AG10803 (cell line): Measurements from ENCODE around the gene SCYGR6.

Source experiments
- DNase-seq: peaks from one replicate; pipeline ENCODE4 v3.0.0; 2010; ENCODE audit warnings: low read depth
- H3K4me3 ChIP-seq: 2 replicates; pipeline ENCODE4 v1.5.1; 2011; ENCODE audit warnings: mild to moderate bottlenecking, low read length, control low read depth
- TF ChIP-seq, protein P1 (sequence below): conservative IDR thresholded peaks from 2 replicates; pipeline ENCODE4 v1.5.1; 2011; ENCODE audit warnings: mild to moderate bottlenecking, low read length, control low read depth, inconsistent platforms

The SCYGR6 gene

GRCh38 chr2:227710986-227711385 is 13.6 kb downstream of the SCYGR6 start:
- no peak for DNase-seq
- H3K4me3 ChIP-seq, result no peak overlapping the region
- TF ChIP-seq, protein P1, sequence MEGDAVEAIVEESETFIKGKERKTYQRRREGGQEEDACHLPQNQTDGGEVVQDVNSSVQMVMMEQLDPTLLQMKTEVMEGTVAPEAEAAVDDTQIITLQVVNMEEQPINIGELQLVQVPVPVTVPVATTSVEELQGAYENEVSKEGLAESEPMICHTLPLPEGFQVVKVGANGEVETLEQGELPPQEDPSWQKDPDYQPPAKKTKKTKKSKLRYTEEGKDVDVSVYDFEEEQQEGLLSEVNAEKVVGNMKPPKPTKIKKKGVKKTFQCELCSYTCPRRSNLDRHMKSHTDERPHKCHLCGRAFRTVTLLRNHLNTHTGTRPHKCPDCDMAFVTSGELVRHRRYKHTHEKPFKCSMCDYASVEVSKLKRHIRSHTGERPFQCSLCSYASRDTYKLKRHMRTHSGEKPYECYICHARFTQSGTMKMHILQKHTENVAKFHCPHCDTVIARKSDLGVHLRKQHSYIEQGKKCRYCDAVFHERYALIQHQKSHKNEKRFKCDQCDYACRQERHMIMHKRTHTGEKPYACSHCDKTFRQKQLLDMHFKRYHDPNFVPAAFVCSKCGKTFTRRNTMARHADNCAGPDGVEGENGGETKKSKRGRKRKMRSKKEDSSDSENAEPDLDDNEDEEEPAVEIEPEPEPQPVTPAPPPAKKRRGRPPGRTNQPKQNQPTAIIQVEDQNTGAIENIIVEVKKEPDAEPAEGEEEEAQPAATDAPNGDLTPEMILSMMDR, result no peak

GRCh38 chr2:227707390-227707789 is 17.2 kb downstream of the SCYGR6 start:
- DNase-seq, result no peak
- H3K4me3 ChIP-seq, result no peak overlapping the region
- TF ChIP-seq, protein P1, result no peak

DNA sequence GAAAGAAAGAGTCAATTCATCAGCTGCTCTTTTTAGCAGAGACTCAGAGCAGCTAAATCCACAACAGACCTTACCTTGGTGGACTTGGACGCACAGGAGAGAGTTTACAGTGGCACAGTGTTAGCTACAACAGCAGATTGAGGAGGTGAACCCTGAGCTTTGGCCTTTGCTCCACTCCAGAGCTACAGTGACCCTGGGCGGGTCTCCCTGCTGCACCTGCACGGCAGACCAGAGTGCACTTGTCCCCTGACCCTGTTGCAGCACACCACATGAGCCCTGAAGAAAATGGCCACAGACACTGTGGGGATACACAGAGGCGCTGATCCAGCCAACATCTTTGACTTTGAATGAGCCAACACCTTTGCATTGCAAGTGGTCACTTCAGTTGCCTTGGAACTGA is 17.7 kb downstream of the SCYGR6 start:
- no peak overlapping the region for H3K4me3 ChIP-seq
- TF ChIP-seq, protein P1, result no peak
- DNase-seq, result no peak

GRCh38 chr2:227703961-227704360 is 20.6 kb downstream of the SCYGR6 start:
- TF ChIP-seq, protein P1, result no peak
- peak; percentile 6 for DNase-seq
- H3K4me3 ChIP-seq, result no peak overlapping the region

DNA sequence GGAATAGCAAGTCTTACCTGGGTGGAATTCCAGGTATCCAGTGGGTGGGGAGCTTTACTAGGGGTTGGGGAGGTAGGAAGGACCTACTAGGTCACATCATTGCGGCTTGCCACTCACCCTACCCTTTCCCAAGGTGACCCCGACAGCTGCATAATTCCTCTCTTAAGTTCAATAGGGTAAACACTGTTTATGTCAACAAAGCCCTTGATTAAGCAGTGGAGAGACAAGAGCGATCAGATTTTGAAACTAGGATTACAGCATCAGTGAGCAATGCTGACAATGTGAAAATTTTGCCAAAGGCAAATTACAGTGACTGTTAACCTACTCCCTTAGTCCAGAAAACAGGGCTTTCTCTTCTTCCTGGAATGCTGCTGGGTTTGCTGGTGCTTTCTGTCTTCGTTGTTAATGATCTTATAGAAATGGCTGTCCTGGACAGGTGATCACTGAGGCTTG is 21.3 kb downstream of the SCYGR6 start:
- TF ChIP-seq, protein P1, result no peak
- peak; percentile 32 for DNase-seq
- no peak overlapping the region for H3K4me3 ChIP-seq

- TF ChIP-seq, protein P1, result no peak
- H3K4me3 ChIP-seq, result no peak overlapping the region
- no peak for DNase-seq
These were observed 23.0 kb downstream of the SCYGR6 start for GRCh38 chr2:227701556-227701955.

DNA sequence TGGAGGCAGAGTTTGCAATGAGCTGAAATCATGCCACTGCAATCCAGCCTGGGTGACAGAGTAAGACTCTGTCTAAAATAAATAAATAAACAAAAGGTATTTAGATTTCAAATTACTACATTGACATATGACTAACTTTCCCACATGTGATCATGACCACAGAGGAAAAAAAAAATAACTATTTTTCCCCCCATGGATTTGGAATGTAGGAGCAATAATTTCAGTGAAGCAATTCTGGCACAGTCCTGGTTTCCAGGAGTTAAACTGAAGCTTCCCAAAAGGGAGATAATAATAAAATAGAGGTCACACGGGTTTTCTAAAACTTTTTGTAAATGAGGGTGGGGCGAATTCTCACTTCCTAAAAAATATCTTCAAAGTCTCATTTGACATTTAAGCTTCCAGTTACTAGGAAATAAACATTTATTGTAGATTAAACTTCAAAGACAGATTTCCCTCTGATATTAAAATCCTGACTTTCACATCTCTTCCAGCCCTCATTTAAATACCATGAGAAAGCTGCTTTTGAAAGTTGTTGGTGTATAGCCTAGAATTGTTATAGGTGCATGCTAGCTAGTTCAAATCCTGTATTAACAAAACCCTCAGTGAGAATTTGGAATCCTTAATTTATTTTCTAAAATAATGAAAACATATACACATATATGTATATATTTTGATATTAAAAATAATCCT is 27.4 kb downstream of the SCYGR6 start:
- H3K4me3 ChIP-seq, result no peak overlapping the region
- TF ChIP-seq, protein P1, result no peak
- DNase-seq, result no peak
